D721Med (cell line): ENCODE measurements around the gene CCDC88C.

Experiments
- DNase-seq: peaks from one replicate; pipeline ENCODE4 v3.0.0; 2011; ENCODE audit warnings: low spot score; ENCODE audit not compliant: insufficient read length
- FAIRE-seq: peaks from 2 replicates; lab custom pipeline; 2011; peaks lifted over from hg19 to GRCh38; lab: Jason Lieb, UNC
- CTCF ChIP-seq: IDR thresholded peaks from 2 replicates; pipeline ENCODE4 v1.5.1; 2012; ENCODE audit warnings: mild to moderate bottlenecking, control low read depth; ENCODE audit not compliant: insufficient read depth; ENCODE audit errors: missing control alignments

Gene CCDC88C

GRCh38 chr14:91401751-91402150 lies 15.9 kb downstream of the CCDC88C start:
- FAIRE-seq, result no peak
- no peak for TF ChIP-seq CTCF
- no peak for DNase-seq

- DNase-seq, result no peak
- FAIRE-seq, result no peak
- TF ChIP-seq CTCF, result no peak
Measured at GRCh38 chr14:91400696-91401095, 16.9 kb downstream of the CCDC88C start.

DNA sequence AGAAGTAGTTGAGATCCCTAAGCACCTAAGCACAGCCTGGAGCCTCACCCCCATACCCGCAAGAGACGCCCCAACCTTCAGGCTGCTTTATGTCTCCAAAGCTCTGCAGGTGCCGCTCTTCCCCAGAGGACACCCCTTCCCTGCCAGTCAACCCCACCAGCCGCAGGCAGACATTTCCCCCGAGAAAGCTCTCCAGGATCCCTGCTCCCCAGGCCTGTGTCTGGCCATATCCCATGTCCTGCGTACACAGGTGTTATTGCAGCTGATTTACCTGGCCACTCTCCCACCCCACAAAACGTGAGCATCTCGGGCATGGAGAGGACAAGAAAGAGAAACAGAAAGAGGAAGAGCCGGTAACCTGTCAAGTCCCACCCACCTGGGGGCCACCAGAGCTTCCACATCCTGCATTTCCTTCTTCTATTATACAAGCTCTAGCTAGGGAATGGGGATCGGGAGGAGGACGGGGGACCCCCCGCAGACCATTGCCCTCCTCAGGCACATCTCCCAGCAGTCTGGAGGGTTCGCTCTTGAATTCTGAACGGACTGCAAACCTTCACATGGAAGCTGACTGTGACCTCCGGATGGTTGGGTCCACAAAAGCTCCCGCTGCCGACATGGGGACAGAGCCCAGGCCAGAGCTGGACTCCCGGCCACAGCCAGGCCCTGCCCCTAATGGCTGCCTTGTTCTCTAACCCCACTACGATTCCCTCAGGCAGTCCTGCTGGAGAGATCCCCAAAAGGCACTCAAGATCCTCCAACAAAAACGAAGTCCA lies 17.6 kb downstream of the CCDC88C start:
- TF ChIP-seq CTCF, result no peak
- FAIRE-seq, result no peak
- DNase-seq, result no peak

GRCh38 chr14:91398707-91399106 lies 18.9 kb downstream of the CCDC88C start:
- FAIRE-seq (no peak), DNase-seq (no peak)
- TF ChIP-seq CTCF, result no peak

DNA sequence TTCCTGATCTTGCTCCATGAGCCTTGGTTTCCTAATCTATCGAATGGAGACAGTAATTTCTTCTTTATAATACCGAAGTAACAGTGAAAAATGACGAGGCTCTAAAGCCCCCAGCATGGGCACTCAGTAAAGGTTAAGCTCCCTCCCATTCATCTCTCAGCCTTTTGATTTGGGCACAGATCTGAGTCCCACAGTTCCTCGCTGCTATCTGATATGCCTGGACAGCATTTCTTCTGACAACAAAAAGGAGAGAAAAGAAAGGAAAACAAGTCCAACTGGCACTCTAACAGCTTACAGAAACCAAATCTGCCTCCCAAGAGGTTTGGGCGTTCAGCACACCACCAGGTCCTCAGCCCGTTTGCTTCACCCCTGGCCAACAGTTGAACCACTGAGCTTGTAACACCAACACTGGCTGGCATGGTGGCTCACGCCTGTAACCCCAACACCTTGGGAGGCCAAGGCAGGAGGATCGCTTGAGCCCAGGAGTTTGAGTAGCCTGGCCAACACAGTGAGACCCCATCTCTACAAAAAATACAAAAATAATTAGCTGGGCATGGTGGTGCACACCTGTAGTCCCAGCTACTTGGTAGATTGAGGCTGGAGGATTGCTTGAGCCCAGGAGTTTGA lies 19.5 kb downstream of the CCDC88C start:
- FAIRE-seq, result no peak
- no peak for DNase-seq
- TF ChIP-seq CTCF, result no peak

GRCh38 chr14:91396959-91397815 lies 20.4 kb downstream of the CCDC88C start:
- no peak for TF ChIP-seq CTCF
- FAIRE-seq (no peak), DNase-seq (no peak)
